Activated T-helper 2 cell treated with anti-CD3 and anti-CD28 coated beads, Interferon-gamma antibody, Interleukin-2, Interleukin-4, amounts not matched to agents 10 μg/mL and 5 μg/mL and 100 μg/mL, durations not matched to agents 14 hours and 24 hours and 36 hours (primary cell): ENCODE results near the gene VGF. TPM values are rescaled to one million over a fixed set of nuclear protein-coding genes. Genes with fewer than 3 reads are reported as not detected.

Source experiments
- DNase-seq: peaks from one replicate; pipeline ENCODE4 v3.0.0; 2021; ENCODE audit warnings: low spot score
- H3K27ac Mint-ChIP-seq: one replicate; pipeline ENCODE4 v1.8.0; 2021; ENCODE audit warnings: mixed read lengths
- H3K27me3 Mint-ChIP-seq: one replicate; pipeline ENCODE4 v1.8.0; 2021; ENCODE audit warnings: low read depth, mixed read lengths
- H3K36me3 Mint-ChIP-seq: one replicate; pipeline ENCODE4 v1.8.0; 2021; ENCODE audit warnings: low read depth, mixed read lengths
- H3K4me1 Mint-ChIP-seq: one replicate; pipeline ENCODE4 v1.8.0; 2021; ENCODE audit warnings: low read depth, mixed read lengths
- H3K4me3 Mint-ChIP-seq: one replicate; pipeline ENCODE4 v1.8.0; 2021; ENCODE audit warnings: low read depth, mild to moderate bottlenecking, moderate library complexity, mixed read lengths
- H3K9me3 Mint-ChIP-seq: one replicate; pipeline ENCODE4 v1.8.0; 2021; ENCODE audit warnings: mixed read lengths
- intact Hi-C: fragments of 100-400 bp; cut with micrococcal nuclease; formaldehyde crosslinking; loops from one replicate; pipeline ENCODE4 v1.15.1; 2023
- total RNA-seq: library from RNA; stranded (reverse); gene quantifications from 2 replicates; pipeline ENCODE4 v1.2.3, GENCODE V29; 2022

Gene VGF
- total RNA-seq, 1 donor from 2014 or later: 0.41 TPM

DNA sequence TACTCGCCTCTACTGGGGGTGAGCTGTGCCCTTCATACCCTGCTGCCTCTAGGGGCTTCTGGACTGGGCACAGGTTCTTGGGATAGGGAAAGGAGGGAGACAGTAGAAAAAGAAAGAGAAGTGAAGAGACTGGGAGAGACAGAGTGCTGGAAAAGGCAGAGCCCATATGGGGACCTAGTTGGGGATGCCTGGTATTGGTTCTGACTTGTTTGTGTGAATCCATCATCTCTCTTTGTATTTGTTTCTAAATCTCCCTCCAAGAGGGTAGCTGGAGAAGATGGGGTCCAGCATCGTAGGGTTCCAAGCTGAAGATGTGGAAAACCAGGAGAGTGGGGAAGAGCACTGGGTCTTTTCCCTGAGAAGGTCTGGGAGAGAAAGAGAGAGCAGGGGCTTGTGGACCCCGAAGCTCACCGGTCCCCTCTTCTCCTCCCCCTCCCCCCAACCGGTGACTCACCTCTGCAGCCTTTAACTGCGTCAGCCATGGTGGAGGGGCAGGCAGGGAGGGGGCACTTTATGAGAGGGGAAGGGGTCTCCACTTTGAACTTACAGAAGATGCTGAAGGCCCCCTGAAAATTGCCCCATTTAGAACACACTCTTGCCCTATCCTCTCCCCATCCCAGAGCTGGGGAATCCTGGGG lies 3.2 kb upstream of the VGF start:
- H3K36me3 Mint-ChIP-seq: no peaks in the 10 kb centered on the region
- peaks cover 65% of the 10 kb centered on the region for H3K27me3 Mint-ChIP-seq
- no peak for DNase-seq
- H3K27ac Mint-ChIP-seq: no peak overlapping the region
- no peaks in the 10 kb centered on the region for H3K9me3 Mint-ChIP-seq
- H3K4me1 Mint-ChIP-seq: peaks cover 55% of the 10 kb centered on the region
- peak overlapping the region; percentile 20 for H3K4me3 Mint-ChIP-seq
- intact Hi-C loops: loop anchor here (1.0 to 10.0 kb wide), 4 partner anchors 24 to 201 kb away; partner anchors contain the start of genes FIS1 and MUC12

DNA sequence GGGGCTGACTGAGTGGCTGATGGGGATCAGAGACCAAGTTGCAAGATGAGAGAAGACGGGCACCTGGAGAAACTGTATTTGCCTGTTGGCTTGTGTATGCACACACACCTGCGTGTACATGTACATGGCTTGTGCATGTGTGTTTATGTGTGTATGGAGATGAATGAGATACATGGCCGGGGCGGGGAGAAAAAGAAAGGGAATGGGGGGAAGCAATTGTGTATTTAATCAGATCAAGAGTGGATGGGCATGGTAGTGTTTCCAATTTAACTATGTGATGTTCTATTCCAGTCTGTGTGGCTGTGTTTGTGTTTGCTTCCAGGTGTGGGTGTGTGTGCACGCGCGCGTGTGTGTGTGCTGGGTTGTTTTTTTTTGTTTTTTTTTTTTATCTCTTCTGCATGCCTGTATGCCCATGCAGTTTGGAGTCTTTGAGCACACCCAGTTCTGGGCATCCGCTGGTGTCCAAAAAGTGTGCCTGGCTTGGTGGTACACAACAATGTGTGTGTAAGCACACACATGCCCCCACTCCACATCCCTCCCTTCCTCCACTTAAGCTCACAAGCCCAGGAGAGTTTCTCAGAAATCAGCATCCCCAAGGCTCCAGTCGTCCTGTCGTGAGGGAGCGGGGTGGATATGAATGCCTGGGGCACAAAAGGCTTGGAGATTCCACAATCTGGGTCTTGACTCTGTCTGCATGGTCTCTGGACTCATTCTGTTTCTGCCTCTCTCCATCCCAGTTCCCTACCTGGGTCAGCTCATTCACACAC lies 2.5 kb upstream of the VGF start:
- DNase-seq: no peak
- Mint-ChIP-seq H3K27me3 (peaks cover 64% of the 10 kb centered on the region), H3K36me3 (no peaks in the 10 kb centered on the region), H3K4me1 (peaks cover 55% of the 10 kb centered on the region), H3K27ac (no peak overlapping the region), H3K4me3 (no peak overlapping the region), H3K9me3 (no peaks in the 10 kb centered on the region)
- intact Hi-C loops: loop anchor here (5.0 to 10.0 kb wide), 3 partner anchors 77 to 201 kb away; partner anchors contain the start of genes FIS1 and MUC12

DNA sequence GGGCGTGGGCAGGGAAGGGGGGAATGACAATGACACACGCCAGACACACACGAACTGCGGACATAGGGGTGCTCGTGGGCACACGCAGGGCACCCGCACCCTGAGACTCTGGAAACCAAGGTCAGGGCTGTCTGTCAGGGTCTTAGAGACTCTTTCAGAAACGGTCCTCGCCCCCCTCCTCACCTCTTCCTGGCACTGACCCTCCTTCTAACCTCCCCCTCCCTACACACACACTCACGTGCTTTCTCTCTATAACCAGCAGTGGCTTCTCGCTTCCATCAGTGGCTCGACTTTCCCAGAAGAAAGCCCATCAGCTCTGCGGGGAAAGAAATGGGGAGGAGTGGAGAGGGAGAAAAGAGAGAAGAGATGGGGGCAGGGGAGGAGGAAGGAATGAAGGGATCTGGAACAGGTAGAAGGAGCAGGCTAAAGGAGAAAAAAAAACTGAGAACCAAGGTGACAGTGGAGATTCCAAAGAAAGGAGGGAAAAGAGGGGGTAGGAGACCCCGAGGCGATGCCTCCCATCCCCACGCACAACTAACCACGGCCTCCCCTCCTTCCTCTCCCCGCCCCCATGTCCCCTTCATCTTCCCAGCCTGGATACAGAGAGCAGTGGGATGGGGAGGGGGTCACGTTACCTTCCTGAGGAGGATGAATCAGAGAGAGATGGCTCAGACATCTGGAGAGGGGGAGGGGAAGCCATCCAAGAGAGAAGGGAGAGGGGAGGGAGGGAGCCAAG lies 1.7 kb upstream of the VGF start:
- H3K27ac Mint-ChIP-seq: no peak overlapping the region
- no peaks in the 10 kb centered on the region for H3K9me3 Mint-ChIP-seq
- DNase-seq: no peak
- no peaks in the 10 kb centered on the region for H3K36me3 Mint-ChIP-seq
- peak overlapping the region; percentile 0 for H3K4me3 Mint-ChIP-seq
- H3K4me1 Mint-ChIP-seq: peaks cover 58% of the 10 kb centered on the region
- intact Hi-C loops: loop anchor here (5.0 to 10.0 kb wide), 3 partner anchors 78 to 200 kb away; partner anchors contain the start of genes FIS1 and MUC12
- H3K27me3 Mint-ChIP-seq: peaks cover 66% of the 10 kb centered on the region

GRCh38 chr7:101166648-101166908 lies 1.2 kb upstream of the VGF start:
- Mint-ChIP-seq H3K36me3 (no peaks in the 10 kb centered on the region), H3K9me3 (no peaks in the 10 kb centered on the region), H3K27me3 (peaks cover 62% of the 10 kb centered on the region), H3K4me1 (peaks cover 54% of the 10 kb centered on the region), H3K27ac (no peak overlapping the region), H3K4me3 (peak overlapping the region; percentile 0)
- DNase-seq: no peak
- intact Hi-C loops: loop anchor here (5.0 to 10.0 kb wide), 3 partner anchors 78 to 199 kb away; partner anchors contain the start of genes FIS1 and MUC12

DNA sequence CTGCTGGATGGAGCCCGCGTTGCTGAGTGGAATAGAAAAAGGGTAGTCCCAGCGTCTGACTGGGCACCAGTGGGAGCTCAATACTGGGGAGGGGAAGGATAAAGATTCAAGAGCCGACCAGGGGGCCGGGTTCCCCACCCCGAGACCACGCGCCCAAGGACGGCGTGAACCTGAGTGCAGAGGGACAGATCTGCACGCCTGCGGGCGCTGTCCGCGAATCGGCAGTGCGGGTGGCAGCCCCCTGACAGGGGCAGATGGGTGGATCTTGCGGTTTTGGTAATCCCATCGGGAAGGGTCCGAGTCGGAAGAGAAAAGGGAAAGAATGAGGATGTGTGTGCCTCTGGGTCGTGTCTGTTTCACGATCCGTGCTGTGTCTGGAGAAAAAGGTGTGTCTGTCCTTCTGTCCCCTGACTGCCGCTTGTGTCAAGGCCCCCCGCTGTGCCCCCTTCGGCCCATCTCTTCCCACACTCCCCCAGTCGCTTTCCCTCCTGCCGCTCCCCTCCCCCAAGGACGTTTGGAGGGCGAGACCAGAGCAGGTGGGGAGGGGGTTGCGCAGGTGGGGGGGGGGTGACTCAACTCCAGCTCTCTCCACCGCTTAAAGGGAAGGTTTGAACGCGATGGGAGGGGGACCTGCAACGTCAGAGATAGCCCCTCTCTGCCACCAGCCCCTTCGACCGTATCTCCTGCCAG lies 734 bp upstream of the VGF start:
- Mint-ChIP-seq H3K4me1 (peaks cover 49% of the 10 kb centered on the region), H3K36me3 (peaks cover 4% of the 10 kb centered on the region), H3K27ac (no peak overlapping the region), H3K4me3 (peak overlapping the region; percentile 82), H3K9me3 (no peaks in the 10 kb centered on the region), H3K27me3 (peaks cover 59% of the 10 kb centered on the region)
- intact Hi-C loops: loop anchor here (1.0 to 10.0 kb wide), 6 partner anchors 8 to 199 kb away; partner anchors contain the start of genes AP1S1, FIS1 and MUC12
- DNase-seq: no peak

GRCh38 chr7:101164071-101164840 lies 1.1 kb downstream of the VGF start:
- Mint-ChIP-seq H3K4me3 (peak overlapping the region; percentile 13), H3K4me1 (peaks cover 34% of the 10 kb centered on the region), H3K27ac (no peak overlapping the region), H3K9me3 (no peaks in the 10 kb centered on the region), H3K27me3 (peaks cover 43% of the 10 kb centered on the region), H3K36me3 (peaks cover 17% of the 10 kb centered on the region)
- intact Hi-C loops: loop anchor here (2.0 to 10.0 kb wide), 2 partner anchors 15 to 81 kb away; partner anchors contain the start of gene FIS1
- no peak for DNase-seq

- H3K27ac Mint-ChIP-seq: no peak overlapping the region
- H3K9me3 Mint-ChIP-seq: no peaks in the 10 kb centered on the region
- peaks cover 28% of the 10 kb centered on the region for H3K4me1 Mint-ChIP-seq
- H3K36me3 Mint-ChIP-seq: peaks cover 24% of the 10 kb centered on the region
- peak overlapping the region; percentile 64 for H3K4me3 Mint-ChIP-seq
- intact Hi-C loops: loop anchor here (2.0 to 10.0 kb wide), 2 partner anchors 15 to 81 kb away; partner anchors contain the start of gene FIS1
- peak; percentile 51 for DNase-seq
- H3K27me3 Mint-ChIP-seq: peaks cover 38% of the 10 kb centered on the region
These were observed 1.9 kb downstream of the VGF start for GRCh38 chr7:101163279-101164070.

- H3K4me3 Mint-ChIP-seq: peak overlapping the region; percentile 57
- peaks cover 23% of the 10 kb centered on the region for H3K4me1 Mint-ChIP-seq
- no peak for DNase-seq
- no peak overlapping the region for H3K27ac Mint-ChIP-seq
- intact Hi-C loops: loop anchor here (10.0 kb wide), 1 partner anchor 82 kb away; the partner anchor contains the start of gene FIS1
- no peaks in the 10 kb centered on the region for H3K9me3 Mint-ChIP-seq
- peaks cover 28% of the 10 kb centered on the region for H3K36me3 Mint-ChIP-seq
- peaks cover 33% of the 10 kb centered on the region for H3K27me3 Mint-ChIP-seq
These were observed 2.7 kb downstream of the VGF start for GRCh38 chr7:101162551-101163278.

GRCh38 chr7:101161692-101162471 lies 3.5 kb downstream of the VGF start:
- no peak overlapping the region for H3K27ac Mint-ChIP-seq

DNA sequence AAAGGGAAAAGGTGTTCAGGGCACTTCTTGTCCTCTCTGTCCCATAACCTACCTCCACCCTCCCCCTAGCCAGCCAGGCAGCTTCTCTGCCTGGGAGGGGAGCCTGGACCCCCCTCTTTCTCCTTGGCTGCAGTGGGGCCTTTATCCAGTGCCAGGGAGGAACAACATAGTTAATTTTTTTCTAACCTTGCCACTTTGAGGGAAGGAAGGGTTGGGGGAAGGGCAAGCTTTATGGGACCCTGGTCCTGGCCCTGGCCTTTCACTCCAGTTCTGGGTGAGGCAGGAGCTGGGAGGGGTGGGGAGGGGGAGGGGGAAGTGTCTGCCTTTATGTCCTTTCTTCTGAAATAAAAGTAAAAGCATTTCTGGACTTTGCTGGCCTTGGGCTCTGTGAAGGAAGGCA lies 4.5 kb downstream of the VGF start:
- Mint-ChIP-seq H3K4me1 (peaks cover 12% of the 10 kb centered on the region), H3K36me3 (peaks cover 39% of the 10 kb centered on the region), H3K27me3 (peaks cover 19% of the 10 kb centered on the region), H3K4me3 (no peak overlapping the region), H3K27ac (no peak overlapping the region), H3K9me3 (no peaks in the 10 kb centered on the region)
- intact Hi-C loops: loop anchor here (10.0 kb wide), 1 partner anchor 84 kb away; the partner anchor contains the start of gene FIS1
- DNase-seq: no peak

More at GRCh38 chr7:101161692-101162471, 3.5 kb downstream of the VGF start:
- no peaks in the 10 kb centered on the region for H3K9me3 Mint-ChIP-seq
- no peak for DNase-seq
- peaks cover 18% of the 10 kb centered on the region for H3K4me1 Mint-ChIP-seq
- H3K4me3 Mint-ChIP-seq: peak overlapping the region; percentile 57
- intact Hi-C loops: loop anchor here (10.0 kb wide), 1 partner anchor 83 kb away; the partner anchor contains the start of gene FIS1
- peaks cover 34% of the 10 kb centered on the region for H3K36me3 Mint-ChIP-seq
- H3K27me3 Mint-ChIP-seq: peaks cover 26% of the 10 kb centered on the region
